Measurements from ENCODE around the gene SSB. TPM values are rescaled to one million over a fixed set of nuclear protein-coding genes. Genes with fewer than 3 reads are reported as not detected.

The SSB gene
- total RNA-seq (2011; cell fraction: chromatin; rRNA removed; ENCODE audit: low replicate concordance) = 95.2 and 444 TPM in 2 replicates
- total RNA-seq (2011; cell fraction: nucleolus; rRNA removed) = 63.0 and 70.9 TPM in 2 replicates
- total RNA-seq (2011; cell fraction: nucleoplasm; rRNA removed) = 94.0 and 126 TPM in 2 replicates
- 377 and 430 TPM in 2 replicates for total RNA-seq (2014; rRNA removed)
- 515 and 616 TPM in 2 replicates for total RNA-seq (2014; rRNA removed; fragmentation: Illumina TruSeq; extraction: Trizol)
- total RNA-seq (2015; rRNA removed; fragmentation: Illumina TruSeq; extraction: Trizol) = 455 and 503 TPM in 2 replicates
- 317 TPM in 2 replicates for total RNA-seq (2021)
- polyA plus RNA-seq (2011; rRNA removed) = 261 and 430 TPM in 2 replicates
- polyA plus RNA-seq (2011; cell fraction: cytosol; rRNA removed) = 36.1 and 98.4 TPM in 2 replicates
- 109 and 175 TPM in 2 replicates for polyA plus RNA-seq (2011; cell fraction: nucleus; rRNA removed)
- polyA plus RNA-seq (2012) = 211 and 383 TPM in 2 replicates
- polyA plus RNA-seq (2014; fragmentation: Illumina TruSeq; extraction: Trizol) = 466 and 619 TPM in 2 replicates
- polyA plus RNA-seq (2014; fragmentation: Nextera tagmentation; extraction: Ambion mirVana) = 100 to 1,000 TPM; 631 to 849 TPM
- 618 and 712 TPM in 2 replicates for polyA plus RNA-seq (2014; rRNA removed)
- polyA minus RNA-seq (2011; rRNA and poly(A)+ RNA removed) = 148 TPM in 2 replicates
- polyA minus RNA-seq (2011; cell fraction: cytosol; rRNA and poly(A)+ RNA removed) = 52.5 and 59.3 TPM in 2 replicates
- 82.3 and 152 TPM in 2 replicates for polyA minus RNA-seq (2011; cell fraction: nucleus; rRNA and poly(A)+ RNA removed)
- Bru-seq, nascent RNA = percentile 97 among the genes with signal in this experiment
- BruChase-seq, experiment 1, labeled RNA remaining after a 2-hour chase = percentile 98 among the genes with signal in this experiment
- BruChase-seq, experiment 2, labeled RNA remaining after a 6-hour chase = percentile 99 among the genes with signal in this experiment
- long read RNA-seq, experiment 1, transcript SSB-201 (12 exons, 1,709 nt) = major isoform, 573 of 785 reads
- long read RNA-seq, experiment 1, partial matches to known transcripts = 174 of 785 reads
- long read RNA-seq, experiment 1, other reads (novel, unspliced or antisense) = 33 of 785 reads
- long read RNA-seq, experiment 2, transcript SSB-201 (12 exons, 1,709 nt) = major isoform, 144 of 271 reads
- long read RNA-seq, experiment 2, partial matches to known transcripts = 103 of 271 reads
- long read RNA-seq, experiment 2, other reads (novel, unspliced or antisense) = 22 of 271 reads
- long read RNA-seq, experiment 3, transcript SSB-206 (4 exons, 619 nt) = minor isoform, 9 of 436 reads
- long read RNA-seq, experiment 3, transcript SSB-201 (12 exons, 1,709 nt) = major isoform, 56 of 436 reads
- long read RNA-seq, experiment 3, partial matches to known transcripts = 362 of 436 reads
- long read RNA-seq, experiment 3, other reads (novel, unspliced or antisense) = 7 of 436 reads

DNA sequence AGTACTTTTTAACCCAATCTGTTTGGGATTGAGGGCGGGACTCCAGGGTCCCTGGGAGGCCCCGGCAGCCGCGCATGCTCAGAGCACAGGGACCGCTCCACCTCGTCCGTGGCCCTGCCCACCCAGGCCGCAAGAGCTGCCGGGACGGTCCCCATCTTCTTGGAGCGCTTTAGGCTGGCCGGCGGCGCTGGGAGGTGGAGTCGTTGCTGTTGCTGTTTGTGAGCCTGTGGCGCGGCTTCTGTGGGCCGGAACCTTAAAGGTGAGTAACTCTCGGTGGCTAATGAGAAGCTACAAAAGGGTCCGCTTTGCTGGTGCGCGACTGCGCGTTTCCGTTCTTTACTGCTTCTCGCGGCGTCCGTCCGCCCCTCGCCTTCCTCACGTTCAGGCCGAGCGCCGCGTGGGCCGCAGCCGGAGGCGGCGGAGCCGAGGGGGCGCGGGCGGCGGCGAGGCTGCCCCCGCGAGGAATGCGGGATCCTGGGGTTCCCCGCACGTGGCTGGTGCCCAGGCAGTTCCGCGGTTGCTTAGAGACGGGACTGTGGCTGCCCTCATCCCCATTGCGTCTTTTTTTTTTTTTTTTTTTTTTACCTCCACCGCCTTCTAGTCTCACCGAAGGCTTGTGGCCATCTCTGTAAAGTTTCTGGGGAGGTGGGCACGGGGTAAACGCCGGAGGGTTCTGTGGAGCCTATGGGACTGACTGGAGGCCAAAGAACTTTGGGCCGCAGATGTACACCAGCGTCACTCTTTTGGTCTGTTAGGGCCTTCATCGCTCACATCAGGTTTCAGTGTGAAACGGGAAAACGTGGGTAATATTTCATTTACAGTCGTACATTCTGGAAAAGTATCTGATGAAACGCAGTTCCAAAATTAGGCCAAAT lies at the start of gene SSB:
Gene SSB (plus strand): TSS at position 154 of the 875 bp plus-strand sequence. CDS start 2,090 bp downstream, outside the sequence.
- no TSS peak for BruUV-seq (replicated peaks)
- peak; percentile 59; the same call in 1 of the 2 replicates for TF ChIP-seq GABPB1 (CRISPR knock-in tag; IDR thresholded peaks at IDR 0.05)
- TF ChIP-seq GATAD2A (IDR thresholded peaks at IDR 0.05) = no peak
- peak; percentile 56 for TF ChIP-seq RFX1 (IDR thresholded peaks at IDR 0.05)
- TF ChIP-seq POLR2B (IDR thresholded peaks at IDR 0.05; ENCODE audit: low read depth, partially characterized antibody) = peak; percentile 98
- TF ChIP-seq SMARCE1 (IDR thresholded peaks at IDR 0.05) = no peak
- TF ChIP-seq MEIS2 (IDR thresholded peaks at IDR 0.05; ENCODE audit: partially characterized antibody) = peak; percentile 85
- TF ChIP-seq BRD4 (IDR thresholded peaks at IDR 0.05) = peak; percentile 95
- TF ChIP-seq, protein P1, sequence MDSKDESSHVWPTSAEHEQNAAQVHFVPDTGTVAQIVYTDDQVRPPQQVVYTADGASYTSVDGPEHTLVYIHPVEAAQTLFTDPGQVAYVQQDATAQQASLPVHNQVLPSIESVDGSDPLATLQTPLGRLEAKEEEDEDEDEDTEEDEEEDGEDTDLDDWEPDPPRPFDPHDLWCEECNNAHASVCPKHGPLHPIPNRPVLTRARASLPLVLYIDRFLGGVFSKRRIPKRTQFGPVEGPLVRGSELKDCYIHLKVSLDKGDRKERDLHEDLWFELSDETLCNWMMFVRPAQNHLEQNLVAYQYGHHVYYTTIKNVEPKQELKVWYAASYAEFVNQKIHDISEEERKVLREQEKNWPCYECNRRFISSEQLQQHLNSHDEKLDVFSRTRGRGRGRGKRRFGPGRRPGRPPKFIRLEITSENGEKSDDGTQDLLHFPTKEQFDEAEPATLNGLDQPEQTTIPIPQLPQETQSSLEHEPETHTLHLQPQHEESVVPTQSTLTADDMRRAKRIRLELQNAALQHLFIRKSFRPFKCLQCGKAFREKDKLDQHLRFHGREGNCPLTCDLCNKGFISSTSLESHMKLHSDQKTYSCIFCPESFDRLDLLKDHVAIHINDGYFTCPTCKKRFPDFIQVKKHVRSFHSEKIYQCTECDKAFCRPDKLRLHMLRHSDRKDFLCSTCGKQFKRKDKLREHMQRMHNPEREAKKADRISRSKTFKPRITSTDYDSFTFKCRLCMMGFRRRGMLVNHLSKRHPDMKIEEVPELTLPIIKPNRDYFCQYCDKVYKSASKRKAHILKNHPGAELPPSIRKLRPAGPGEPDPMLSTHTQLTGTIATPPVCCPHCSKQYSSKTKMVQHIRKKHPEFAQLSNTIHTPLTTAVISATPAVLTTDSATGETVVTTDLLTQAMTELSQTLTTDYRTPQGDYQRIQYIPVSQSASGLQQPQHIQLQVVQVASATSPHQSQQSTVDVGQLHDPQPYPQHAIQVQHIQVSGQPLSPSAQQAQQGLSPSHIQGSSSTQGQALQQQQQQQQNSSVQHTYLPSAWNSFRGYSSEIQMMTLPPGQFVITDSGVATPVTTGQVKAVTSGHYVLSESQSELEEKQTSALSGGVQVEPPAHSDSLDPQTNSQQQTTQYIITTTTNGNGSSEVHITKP (IDR thresholded peaks at IDR 0.05; ENCODE audit: partially characterized antibody) = peak; percentile 90
- peak; percentile 46 for TF ChIP-seq JUND (IDR thresholded peaks at IDR 0.05; ENCODE audit: borderline replicate concordance, low read depth, low read length)
- no peak for TF ChIP-seq JUND (tag; IDR thresholded peaks at IDR 0.05; ENCODE audit: borderline replicate concordance, low read depth, low read length)
- TF ChIP-seq POLR2AphosphoS5 (IDR thresholded peaks at IDR 0.05; ENCODE audit: control insufficient read depth, insufficient read depth, low read depth, low read length) = peak; percentile 98
- no peak for TF ChIP-seq SMARCA4 (IDR thresholded peaks at IDR 0.05)
- peak; percentile 31 for TF ChIP-seq ZFP36 (IDR thresholded peaks at IDR 0.05; ENCODE audit: low read depth, low read length, partially characterized antibody)

More for the DNA sequence above, at the start of gene SSB:
- Histone ChIP-seq H2AFZ (ENCODE audit: low read depth, low read length) (peak within 1 kb of the TSS; percentile 94), H4K20me1 (replicated peaks; ENCODE audit: control insufficient read depth, insufficient read depth, low read length) (peaks cover 8% of the 10 kb centered on the region), H3K79me2 (ENCODE audit: control insufficient read depth, insufficient read depth, low read length) (peaks cover 54% of the 10 kb centered on the region), H3K36me3 (ENCODE audit: control insufficient read depth, insufficient read depth, low read length) (peaks cover 38% of the 10 kb centered on the region), H3K27me3 (ENCODE audit: control insufficient read depth in 2 of 2, insufficient read depth in 2 of 2, low read length in 2 of 2) (no peaks in the 10 kb centered on the region), H3K9me3 (replicated peaks; ENCODE audit: control insufficient read depth, insufficient read depth, low read depth, low read length) (no peaks in the 10 kb centered on the region), H3K27ac (ENCODE audit: extremely low read depth, low read depth, low read length) (peak within 1 kb of the TSS; percentile 78), H3K4me2 (ENCODE audit: insufficient read depth, low read length) (peak within 1 kb of the TSS; percentile 89), H3K9me1 (ENCODE audit: control insufficient read depth, insufficient read depth, low read length) (no peaks in the 10 kb centered on the region), H3K4me3 (peak within 1 kb of the TSS; percentile 67), H3K4me1 (replicated peaks in 1 of 2; ENCODE audit: control insufficient read depth in 2 of 2, insufficient read depth in 2 of 2, low read length in 2 of 2) (peaks cover 5 to 6% of the 10 kb centered on the region in 2 experiments; a peak in 3 of 5 replicates), H3K9ac (ENCODE audit: insufficient read depth in 1 of 2, low read depth in 2 of 2, low read length in 2 of 2) (peak within 1 kb of the TSS; percentile 85 to 92)
- FAIRE-seq (peak; percentile 90), ATAC-seq (peak; percentile 97), DNase-seq (ENCODE audit: extremely low read depth in 1 of 4, low spot score in 3 of 4) (peak; percentile 99 to 100 (median 100))
- intact Hi-C loops (cut with micrococcal nuclease) = no loop called here
- under 1% methylated on average over 62 of the region's 67 CpGs for WGBS (ENCODE audit: insufficient coverage, low coverage, missing lambda C conversion rate)
- CTCF ChIA-PET (ENCODE audit: low intra/inter-chr PET ratio) = no interaction called here
- in situ Hi-C loops (cut with MboI) = no loop called here
- POLR2A ChIA-PET = interaction anchor here (0.7 to 1.9 kb wide), 10 partner anchors 9 to 318 kb away, joined by 3 to 8 read pairs (median 6); partner anchors contain the start of gene UBR3
